NCI-H1048 (cell line): ENCODE measurements around the gene UBAC1.

Experiments used
- DNase-seq: peaks from one replicate; lab custom pipeline; 2025; lab: John Stamatoyannopoulos, UW

The UBAC1 gene

DNA sequence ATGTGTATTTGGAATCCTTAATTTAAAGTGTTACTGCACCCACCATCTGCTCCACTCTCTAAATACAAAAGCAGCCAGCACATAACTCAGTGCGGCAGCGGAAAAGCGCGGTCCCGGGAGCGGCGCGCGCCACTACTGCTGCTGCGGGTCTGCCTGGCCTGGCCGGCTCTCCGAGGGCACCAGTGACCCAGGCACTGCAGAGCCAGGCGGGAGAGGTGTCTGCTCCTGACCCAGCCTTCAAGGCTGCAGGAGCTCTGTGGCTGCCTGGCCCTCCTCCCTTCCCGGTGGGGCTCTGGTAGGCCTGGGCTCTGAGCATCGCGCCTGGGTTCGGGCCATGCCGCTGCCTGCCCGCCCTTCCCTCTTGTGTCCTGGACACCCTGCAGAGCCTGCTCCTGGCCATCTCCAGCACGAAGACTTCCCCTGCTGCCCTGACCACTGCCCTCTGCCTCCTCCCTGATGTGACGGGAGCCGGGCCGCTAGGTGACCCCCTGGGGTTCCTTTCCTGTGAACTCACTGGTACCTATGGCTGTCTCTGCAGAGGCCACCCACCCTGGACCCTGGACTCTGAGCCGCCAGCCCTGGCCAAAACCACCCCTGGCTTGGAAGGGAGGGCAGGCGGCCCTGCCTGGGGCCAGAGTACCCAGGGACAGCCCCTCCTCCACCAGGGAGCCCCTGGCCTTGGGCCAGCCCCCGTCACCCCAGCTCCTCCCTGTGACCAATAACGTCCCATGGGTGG is 32.8 kb upstream of the UBAC1 start:
- DNase-seq, result no peak

DNA sequence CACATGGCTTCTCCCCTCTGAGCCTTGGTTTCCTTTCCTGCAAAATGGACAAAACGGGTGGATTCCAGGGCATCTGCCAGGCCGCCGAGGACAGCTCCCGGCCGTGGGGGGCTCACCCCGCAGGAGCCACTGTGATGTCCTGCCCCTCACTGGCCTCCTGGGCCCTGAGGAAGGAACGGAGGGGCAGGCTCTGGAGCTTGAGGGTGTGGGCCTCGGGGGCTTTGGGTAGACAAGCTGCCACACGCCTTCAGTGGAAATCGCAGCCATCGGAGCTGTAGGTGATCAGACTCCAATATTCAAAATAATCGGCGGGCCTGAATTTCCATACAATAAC is 32.2 kb upstream of the UBAC1 start:
- no peak for DNase-seq

DNA sequence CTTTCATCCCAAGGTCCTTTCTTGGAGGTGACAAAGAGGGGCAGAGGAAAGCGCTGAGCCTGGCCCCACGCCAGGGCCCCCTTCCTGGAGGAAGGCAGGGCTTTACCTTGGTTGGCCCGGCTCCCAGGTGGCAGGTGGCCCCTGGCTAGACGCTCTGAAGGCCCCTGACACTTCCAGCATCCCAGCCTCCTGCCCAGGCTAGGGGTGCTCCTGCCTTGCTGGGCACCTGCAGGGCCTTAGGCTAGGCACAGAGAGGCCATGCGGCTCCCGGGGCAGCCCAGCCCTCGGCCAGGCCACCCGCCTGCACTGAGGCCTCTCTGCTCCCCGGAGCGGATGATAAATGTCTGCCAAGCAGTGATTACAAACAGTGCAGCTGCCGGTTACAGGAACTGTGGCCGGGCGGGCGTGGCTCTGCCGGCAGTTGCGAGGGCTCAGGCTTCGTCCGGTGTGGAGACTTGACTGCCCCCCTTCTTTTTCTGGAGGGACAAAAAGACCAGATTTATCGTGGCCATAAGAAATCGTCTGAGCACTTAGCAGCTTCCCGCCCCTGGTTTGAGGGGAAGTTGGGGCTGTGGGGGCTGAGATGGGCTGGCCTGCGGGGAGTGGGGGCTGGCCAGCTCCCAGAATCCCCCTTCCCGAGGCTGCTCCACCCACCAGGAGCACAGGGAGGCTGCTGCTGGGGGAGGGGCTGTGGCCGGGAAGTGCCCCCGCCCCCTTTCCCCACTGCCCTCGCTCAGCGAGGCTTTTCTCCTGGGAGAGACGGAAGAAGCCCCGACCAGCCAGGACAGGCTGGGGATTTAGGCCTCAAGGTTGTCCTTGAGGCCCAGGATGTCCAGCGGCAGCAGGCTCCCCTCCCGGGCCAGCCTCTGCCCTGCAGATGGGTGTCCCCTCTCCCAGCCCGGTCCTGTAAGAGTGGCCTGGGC is 31.6 kb upstream of the UBAC1 start:
- no peak for DNase-seq

DNA sequence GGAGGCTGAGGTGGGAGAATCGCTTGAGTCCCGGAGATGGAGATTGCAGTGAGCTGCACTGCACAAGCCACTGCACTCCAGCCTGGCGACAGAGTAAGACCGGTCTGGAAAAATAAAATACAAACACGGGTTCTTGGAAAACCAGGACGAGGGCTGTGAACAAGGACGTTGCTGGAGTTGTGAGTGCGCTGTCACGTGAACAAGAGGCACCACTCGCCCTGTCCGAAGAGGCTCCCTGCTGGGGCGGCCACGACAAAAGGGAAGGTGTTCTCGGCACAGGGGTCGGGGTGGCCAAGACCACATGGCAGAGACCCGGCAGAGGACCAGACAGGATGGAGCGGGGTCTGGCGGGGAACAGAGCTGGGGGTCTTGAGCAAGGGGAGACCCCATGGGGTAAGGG is 30.6 kb upstream of the UBAC1 start:
- no peak for DNase-seq

DNA sequence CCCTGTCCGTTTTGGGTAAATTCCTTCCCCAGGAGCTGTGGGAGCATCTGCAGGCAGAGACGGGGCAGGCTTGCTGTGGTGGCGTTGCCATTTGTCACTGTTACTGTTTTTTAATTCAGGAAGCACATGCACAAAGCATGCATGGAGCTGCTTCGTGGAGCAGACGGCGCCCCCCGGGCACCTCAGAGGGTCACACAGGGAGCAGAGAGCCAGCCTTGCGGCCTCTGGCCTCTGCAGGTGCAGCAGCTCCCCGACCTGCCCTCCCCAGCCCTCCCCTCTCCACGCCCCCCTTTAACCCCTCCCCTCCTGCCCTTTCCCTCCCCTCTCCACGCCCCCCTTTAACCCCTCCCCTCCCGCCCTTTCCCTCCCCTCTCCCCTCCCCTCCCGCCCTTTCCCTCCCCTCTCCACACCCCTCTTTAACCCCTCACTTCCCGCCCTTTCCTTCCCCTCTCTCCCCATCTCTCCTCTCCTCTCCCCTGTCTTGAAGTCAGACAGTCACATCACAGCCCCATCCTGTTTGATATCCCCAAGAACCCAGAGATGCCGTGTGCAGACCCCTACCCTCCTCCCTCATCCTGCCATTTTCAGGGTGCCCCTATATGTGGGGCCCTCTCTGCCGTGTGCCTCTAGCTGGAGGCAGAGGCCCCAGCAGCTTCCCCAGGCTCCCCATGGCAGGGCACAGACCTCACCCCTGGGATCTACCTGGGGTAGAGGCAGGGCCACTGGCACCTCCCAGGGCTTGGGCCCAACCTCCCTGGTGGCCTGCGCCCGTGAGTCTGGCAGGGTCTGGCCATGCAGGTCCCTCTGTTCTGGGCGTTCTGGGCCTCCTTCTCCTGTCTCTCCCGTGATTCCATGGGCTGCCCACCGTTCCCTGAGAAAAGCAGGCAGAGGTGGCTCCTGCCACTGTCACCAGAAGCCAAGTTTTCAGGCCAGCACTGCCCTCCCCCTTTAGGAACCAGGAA is 29.6 kb upstream of the UBAC1 start:
- DNase-seq, result no peak

DNA sequence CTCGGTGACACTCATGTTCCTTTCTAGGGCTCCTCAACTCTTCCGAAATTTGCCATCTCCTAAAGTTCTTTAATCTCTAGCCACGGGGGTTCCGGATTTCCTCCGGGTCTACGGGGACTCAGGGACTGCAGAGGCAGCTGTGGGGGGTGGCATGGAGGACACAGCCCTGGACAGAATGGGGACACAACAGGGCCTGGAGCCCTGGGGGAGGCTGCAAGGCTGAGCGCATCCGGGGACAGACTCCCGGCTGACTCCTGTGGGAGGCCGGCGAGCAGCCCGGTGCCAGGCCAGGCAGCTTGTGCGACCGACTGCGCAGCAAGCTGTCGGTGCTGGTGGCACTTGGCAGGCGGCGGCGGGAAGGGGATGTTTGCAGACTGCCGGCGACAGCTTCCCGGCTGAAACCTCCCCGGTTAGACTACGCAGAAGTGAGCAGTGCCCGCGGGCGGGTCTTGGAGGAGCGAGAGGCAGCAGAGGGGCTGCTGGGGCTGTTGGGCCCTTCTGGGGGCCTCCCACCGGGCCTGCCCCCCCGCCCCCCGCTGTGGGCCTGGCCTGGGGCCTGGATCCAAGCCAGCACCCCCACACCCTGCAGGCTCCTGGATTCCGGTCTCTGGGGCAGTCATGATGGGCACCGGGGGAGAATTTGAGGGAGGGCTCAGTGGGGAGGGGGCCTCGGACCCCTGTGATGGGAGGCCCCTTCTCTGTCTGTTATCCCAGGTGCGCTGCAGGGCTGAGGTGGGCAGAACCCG is 28.7 kb upstream of the UBAC1 start:
- no peak for DNase-seq

DNA sequence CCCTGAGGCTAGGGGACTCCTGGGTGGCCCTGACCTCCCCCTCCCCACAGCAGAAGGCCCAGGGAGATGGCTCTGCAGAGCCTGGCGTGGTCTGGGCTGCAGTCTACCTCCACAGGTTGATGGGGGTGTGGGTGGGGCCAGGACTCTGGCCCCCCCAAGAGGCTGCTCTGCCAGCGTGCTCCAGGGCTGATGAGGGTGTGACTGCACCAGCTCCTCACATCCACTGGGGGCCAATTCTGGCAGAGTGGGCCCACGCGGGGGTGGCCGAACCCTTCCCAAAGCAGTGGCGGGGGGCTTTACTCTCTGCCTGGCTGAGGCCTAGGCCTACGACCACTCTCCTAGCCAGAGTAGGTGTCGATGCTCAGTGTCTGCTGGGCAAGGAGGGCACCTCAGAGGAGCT is 28.0 kb upstream of the UBAC1 start:
- DNase-seq, result no peak

DNA sequence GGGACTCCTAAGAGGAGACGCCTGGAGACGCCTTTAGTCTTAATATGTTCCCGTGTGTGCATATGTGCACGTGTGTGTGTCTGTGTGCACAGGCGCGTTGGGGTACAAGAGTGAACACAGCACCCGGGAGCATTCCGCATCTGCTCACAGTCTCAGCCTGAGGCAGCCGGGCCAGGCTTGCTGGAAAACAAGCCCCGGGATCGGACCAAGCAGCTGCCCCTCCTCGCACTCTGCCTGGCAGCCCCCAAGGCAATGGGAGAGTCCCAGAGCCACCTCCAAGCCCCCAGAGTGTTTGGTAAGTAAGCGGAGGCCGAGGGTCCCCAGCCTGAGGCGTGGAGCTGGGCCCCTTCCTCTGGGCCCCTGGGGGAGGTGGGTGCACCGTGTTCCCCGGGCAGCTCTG is 27.3 kb upstream of the UBAC1 start:
- no peak for DNase-seq

DNA sequence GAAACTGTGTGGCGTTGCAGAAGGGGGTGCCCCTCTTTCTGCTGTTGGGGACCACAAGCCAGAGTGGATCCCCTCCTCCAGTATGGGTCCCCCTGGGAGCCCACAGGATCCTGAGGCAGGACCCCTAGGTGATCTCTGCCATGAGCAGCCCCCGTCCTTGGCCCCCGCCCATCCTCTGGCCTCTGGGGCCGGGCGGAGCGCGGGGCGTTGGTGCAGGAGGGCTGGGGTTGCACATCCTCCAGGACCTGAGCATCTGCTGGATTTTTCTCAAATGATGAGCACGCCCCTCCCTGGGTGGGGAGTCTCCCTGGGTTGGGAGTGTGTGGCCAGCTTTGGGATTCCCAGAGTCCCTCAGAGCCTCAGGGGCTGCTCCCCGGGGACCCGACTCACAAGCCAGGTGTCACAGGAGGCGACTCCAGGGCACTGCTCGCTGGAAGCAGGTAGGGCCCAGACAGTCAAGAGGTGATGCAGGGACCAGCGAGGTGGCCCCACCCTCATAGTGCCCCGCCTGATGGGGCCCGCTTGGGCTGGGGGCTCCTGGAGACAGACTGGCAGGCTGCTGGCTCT is 26.7 kb upstream of the UBAC1 start:
- DNase-seq, result no peak

DNA sequence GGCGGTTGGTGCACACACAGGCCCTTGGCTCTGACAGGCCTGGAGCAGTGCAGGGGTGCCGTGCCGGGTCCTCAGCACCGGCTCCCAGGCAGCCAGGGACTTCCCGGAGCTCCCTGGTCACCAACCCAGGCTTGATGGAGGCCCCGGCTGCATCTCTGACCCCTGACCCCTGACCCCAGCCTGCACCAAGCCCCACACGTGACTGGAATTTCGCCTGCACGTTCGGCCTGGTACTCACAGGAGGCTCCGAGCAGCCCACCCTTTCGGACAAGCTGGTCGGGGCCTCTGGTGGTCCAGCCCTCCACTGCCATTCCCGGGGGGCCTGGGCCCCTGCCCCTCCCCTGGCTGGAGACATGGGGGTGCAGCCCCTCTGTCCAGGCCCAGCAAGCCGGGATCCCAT is 25.4 kb upstream of the UBAC1 start:
- no peak for DNase-seq

DNA sequence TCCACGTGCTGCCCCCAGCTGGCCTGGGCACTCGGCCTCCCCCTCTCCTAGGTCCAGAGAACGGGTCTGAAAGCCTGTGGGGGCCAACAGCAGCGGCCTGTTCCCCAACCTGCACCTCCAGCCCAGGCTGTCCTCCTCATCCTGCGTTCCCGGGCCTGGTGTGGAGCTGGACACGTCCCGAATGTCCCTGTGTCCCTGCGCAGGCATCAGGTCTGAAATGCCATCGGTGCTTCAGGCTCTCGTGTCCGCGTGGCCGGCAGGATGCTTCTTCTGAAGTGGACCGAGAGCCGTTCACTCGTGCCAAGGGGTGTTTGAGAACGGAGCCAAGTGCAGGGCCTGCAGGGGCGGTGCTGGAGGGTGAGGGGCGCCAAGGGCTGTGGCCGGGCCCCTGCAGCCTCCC is 24.7 kb upstream of the UBAC1 start:
- no peak for DNase-seq

DNA sequence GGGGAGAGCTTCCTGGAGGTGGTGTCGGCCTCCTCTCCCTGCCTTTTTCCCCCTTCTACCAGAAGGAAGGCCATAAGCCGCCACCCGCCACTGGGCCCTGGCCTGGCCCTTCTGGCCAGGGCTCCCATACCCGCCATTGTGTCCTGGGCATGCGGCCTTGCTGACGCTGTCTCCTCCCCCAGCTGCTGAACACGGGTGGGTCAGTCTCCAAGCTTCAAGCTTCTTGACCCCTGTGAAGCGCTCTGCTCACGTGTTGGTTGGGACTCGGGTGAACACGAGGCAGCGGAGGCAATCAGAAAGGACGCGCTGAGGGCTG is 24.2 kb upstream of the UBAC1 start:
- DNase-seq, result no peak

DNA sequence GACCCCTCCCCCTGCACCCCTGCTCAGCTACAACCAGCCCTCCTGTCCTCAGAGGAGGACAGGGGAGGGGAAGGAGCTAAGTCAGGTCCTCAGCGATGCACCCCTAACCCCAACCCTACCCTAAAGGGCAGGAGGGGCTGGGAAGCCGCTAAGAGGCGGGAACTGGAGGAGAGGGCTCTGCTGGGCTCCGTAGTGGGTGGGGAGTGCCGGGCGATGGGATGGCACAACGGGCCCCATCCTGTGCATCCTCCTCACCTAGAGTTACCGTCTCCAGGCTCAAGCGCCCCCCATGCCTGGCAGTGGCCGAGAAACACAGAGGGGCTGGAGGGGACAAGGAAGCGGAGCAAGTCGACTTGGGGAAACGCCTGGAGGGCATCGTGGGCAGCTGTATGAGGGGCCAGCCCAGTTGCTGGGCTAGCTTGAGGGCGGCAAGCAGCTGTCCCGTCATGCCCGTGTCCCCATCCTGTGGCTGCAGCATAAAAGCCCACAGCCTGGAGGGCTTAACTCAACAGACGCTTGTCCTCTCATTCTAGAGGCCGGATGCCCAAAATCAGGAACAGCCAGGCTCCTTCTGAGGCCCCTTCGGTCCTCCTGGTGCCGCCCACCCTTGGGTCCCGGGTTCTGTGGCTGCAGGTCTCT is 23.0 kb upstream of the UBAC1 start:
- no peak for DNase-seq

DNA sequence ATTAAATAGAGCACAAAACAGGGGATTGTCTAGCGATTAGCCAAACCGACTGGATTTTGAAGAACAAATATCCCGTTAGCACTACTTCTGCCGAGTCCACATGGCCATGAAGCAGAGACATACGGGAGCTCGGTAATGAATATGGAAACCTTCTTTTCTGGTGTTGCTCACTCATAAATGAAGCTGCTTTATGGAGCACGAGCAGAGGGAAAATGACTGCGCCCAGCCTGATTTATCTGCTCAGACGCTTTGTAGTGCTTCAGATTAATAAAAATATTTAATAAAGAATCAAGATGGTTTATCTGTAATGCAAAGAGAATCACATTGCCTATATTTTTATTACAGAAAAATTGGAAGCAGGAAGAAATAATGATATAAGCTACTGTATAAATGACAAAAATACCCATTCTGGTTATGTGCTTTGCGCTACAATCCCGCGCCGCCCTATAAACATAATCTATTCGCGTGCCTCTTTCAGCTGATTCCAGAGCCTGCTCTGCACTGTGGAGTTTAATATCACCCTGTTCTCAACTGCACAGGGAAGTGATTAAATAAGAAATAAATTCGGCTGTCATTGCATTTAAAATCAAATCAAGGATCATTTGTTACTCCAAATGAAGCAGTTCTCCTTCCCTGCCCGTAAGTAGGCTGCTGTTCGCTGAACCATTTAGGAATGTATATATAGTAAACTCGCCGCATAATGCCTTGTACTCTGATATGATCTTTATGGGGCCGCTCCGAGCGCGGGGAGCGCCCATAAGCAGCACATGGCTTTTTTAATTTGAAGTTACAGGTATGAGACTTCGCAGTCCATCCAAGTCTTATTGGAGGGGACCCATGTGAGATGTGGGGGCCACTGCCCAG is 22.3 kb upstream of the UBAC1 start:
- DNase-seq, result no peak

DNA sequence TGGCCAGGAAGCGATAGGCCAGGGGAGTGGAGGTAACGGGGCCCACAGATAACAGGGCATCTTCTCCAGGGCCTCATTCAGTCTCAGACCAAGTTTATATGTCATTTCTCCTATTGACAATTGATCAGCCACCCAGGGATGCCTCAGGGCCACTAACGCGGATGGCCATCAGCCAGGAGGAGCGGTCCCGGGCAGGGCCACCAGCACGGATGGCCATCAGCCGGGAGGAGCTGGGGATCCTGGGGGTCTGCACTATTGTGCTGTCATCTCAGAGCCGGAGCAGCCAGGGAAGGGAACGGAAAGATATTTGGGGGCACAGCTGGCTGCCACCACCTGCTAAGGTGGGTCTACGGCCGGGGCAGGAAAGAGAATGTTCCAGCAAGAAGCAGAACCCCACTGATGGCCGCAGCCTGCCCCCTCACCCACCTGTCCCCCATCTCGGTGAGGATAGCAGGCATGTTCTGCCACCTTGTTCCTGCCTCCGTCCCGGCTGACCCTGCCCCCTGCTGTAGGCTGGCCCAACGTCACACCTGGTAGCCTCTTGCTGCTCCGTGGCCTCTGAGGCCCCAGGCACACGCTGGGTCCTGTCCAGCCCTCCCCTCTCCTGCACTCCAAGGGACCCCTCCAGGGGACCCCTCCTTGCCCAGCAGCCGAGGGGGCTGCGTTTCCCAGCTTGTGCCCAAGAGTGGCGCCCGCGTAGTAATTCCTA is 21.5 kb upstream of the UBAC1 start:
- DNase-seq, result no peak

DNA sequence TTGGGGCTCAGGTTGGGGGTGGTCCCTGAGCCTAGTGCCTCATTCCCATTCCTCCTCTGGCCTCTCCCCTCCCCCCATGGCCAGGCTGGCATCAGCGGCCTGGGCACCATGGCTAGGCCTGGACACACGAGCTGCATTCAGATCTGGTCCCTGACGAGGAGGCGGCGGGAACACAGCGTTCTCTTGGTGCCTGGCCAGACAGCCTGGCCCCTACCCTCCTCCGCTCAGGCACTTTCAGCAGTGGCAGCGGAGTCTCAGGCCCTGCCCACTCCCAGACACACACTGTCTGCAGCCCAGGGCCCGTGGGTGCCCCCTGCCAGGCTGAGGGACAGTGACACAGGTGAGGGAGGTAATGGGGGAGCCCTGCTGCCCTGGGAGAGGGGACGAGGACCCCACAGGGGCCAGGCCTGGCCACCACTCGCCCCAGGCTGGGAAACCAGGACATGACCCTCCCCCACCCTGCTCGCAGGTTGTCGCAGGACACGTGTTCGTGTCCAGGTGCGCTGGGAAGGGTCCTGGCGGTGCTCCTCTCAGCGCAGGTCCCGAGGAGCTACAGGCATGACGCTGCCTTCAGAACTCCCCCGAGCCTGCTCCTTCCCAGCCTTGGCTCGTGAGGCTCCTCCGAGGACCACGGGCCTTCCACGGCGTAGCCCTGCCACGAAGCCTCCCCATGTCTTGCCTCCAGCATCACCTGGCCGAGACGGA is 19.9 kb upstream of the UBAC1 start:
- DNase-seq, result no peak

DNA sequence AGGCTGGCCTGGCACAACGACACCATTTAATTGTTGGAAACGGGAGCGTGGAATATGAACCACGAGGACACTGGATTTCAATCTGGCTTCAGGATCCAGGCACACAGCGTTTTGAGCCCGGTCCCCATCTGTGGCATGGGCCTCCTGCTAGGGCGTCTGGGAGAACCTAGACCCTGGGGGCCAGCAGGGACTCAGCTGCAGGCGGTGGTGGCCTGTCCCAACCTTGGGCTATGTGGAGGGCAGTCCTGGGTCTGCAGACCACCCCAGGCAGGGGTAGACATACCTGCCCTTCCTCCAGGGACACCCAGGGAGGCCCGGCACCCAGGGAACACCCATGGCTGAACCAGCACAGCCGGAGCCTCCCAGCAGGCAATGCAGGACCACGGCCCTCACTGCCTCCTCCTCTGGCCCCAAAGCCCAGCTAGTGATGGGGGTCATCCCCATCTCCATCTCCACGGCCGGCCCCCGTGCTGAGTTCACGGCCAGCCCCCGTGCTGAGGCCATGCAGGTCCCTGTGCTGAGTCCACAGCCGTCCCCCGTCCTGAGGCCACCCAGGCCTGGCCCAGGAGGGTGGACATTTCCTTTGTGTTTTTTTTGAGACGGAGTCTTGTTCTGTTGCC is 18.5 kb upstream of the UBAC1 start:
- DNase-seq, result no peak
